Natural killer cell (primary cell): ENCODE data around the gene AQP12A. TPM values are rescaled to one million over a fixed set of nuclear protein-coding genes. Genes with fewer than 3 reads are reported as not detected.

ENCODE experiments used
- ATAC-seq, 3 donors: fragments of 150-1000 bp in 2 of 3; fragments of 200-7000 bp in 1 of 3; cut with Tn5 transposase; 1 replicate in 1 of 3; 2 replicates in 2 of 3; pipeline ENCODE4 v1.10.0; 2021; ENCODE audit warnings: mild to moderate bottlenecking in 2 of 3, moderate library complexity in 2 of 3
- DNase-seq, 2 donors: peaks; one replicate each; pipeline versions ENCODE4 v3.0.0 to v3.0.0-alpha.2; 2013 to 2021; ENCODE audit warnings: mixed read lengths in 1 of 2
- H3K27ac ChIP-seq: one replicate; pipeline ENCODE4 v1.5.1; 2013; ENCODE audit warnings: mild to moderate bottlenecking, low read length
- H3K27me3 ChIP-seq: one replicate; pipeline ENCODE4 v1.6.1; 2013; ENCODE audit warnings: low read length; ENCODE audit not compliant: control insufficient read depth, insufficient read depth
- H3K36me3 ChIP-seq: one replicate; pipeline ENCODE4 v1.6.1; 2013; ENCODE audit warnings: low read length; ENCODE audit not compliant: control insufficient read depth, insufficient read depth
- H3K4me1 ChIP-seq: one replicate; pipeline ENCODE4 v1.6.1; 2013; ENCODE audit warnings: low read length; ENCODE audit not compliant: control insufficient read depth, insufficient read depth
- H3K4me3 ChIP-seq: one replicate; pipeline ENCODE4 v1.5.1; 2013; ENCODE audit warnings: low read length
- H3K9me3 ChIP-seq: one replicate; pipeline ENCODE4 v1.6.1; 2013; ENCODE audit warnings: low read length; ENCODE audit not compliant: control insufficient read depth, insufficient read depth
- H3K27ac Mint-ChIP-seq, 2 donors: one replicate each; pipeline ENCODE4 v1.8.0; 2022; ENCODE audit warnings: mild to moderate bottlenecking in 2 of 2, mixed read lengths in 2 of 2, moderate library complexity in 1 of 2
- H3K27me3 Mint-ChIP-seq, 2 donors: one replicate each; pipeline ENCODE4 v1.8.0; 2022; ENCODE audit warnings: low read depth in 2 of 2, mixed read lengths in 2 of 2
- H3K36me3 Mint-ChIP-seq: one replicate; pipeline ENCODE4 v1.8.0; 2022; ENCODE audit warnings: mixed read lengths
- H3K4me1 Mint-ChIP-seq, 2 donors: one replicate each; pipeline ENCODE4 v1.8.0; 2022; ENCODE audit warnings: mixed read lengths in 2 of 2
- H3K4me3 Mint-ChIP-seq: one replicate; pipeline ENCODE4 v1.8.0; 2022; ENCODE audit warnings: mild to moderate bottlenecking, moderate library complexity, mixed read lengths
- H3K9me3 Mint-ChIP-seq, 2 donors: one replicate each; pipeline ENCODE4 v1.8.0; 2022; ENCODE audit warnings: mixed read lengths in 2 of 2
- CTCF ChIP-seq: fragments of 200-600 bp; IDR thresholded peaks from one replicate; pipeline ENCODE4 v1.8.0; 2022; ENCODE audit warnings: antibody characterized with exemption
- WGBS: methylation state at CpG from one replicate; pipeline ENCODE4 v1.1.7; 2013; ENCODE audit warnings: missing lambda C conversion rate; ENCODE audit not compliant: insufficient coverage; 5-methylcytosine and 5-hydroxymethylcytosine counted together
- intact Hi-C: fragments of 100-400 bp; cut with micrococcal nuclease; formaldehyde crosslinking; loops from one replicate; pipeline ENCODE4 v1.14.2; 2022
- total RNA-seq, 4 donors: library from RNA; stranded (reverse); fragments of 120-200 nt in 1 of 4; gene quantifications; one replicate each; pipeline versions ENCODE4 v1.2.3 to v1.2.4, GENCODE V29; 2013 to 2022

Gene AQP12A
- total RNA-seq, 3 donors from 2014 or later (not counting 1 experiment from before 2014, with no cell fraction given): not detected

GRCh38 chr2:240720686-240721595 lies 29.3 kb downstream of the AQP12A start:
- no peak overlapping the region for H3K27ac Mint-ChIP-seq
- no peaks in the 10 kb centered on the region for H3K27me3 ChIP-seq

GRCh38 chr2:240721596-240722180 lies 30.0 kb downstream of the AQP12A start:
- no peak overlapping the region for H3K4me3 Mint-ChIP-seq
- H3K9me3 ChIP-seq: no peaks in the 10 kb centered on the region
- no peak for DNase-seq
- WGBS: 90% methylated on average over 20 of the region's 20 CpGs
- H3K4me1 Mint-ChIP-seq: no peaks in the 10 kb centered on the region
- ATAC-seq: no peak
- no peaks in the 10 kb centered on the region for H3K36me3 Mint-ChIP-seq
- no peak overlapping the region for H3K27ac Mint-ChIP-seq
- no peak overlapping the region for H3K27ac ChIP-seq
- H3K36me3 ChIP-seq: no peaks in the 10 kb centered on the region
- no peak for TF ChIP-seq CTCF
- no peaks in the 10 kb centered on the region for H3K4me1 ChIP-seq
- no peaks in the 10 kb centered on the region for H3K9me3 Mint-ChIP-seq
- intact Hi-C loops: no loop called here
- no peaks in the 10 kb centered on the region for H3K27me3 ChIP-seq
- no peak overlapping the region for H3K4me3 ChIP-seq
- H3K27me3 Mint-ChIP-seq: no peaks in the 10 kb centered on the region

More at GRCh38 chr2:240720686-240721595, 29.3 kb downstream of the AQP12A start:
- no peaks in the 10 kb centered on the region for H3K36me3 ChIP-seq
- Mint-ChIP-seq H3K4me3 (no peak overlapping the region), H3K36me3 (no peaks in the 10 kb centered on the region), H3K9me3 (no peaks in the 10 kb centered on the region), H3K27me3 (no peaks in the 10 kb centered on the region), H3K4me1 (no peaks in the 10 kb centered on the region)
- H3K27ac ChIP-seq: no peak overlapping the region
- ATAC-seq (no peak), DNase-seq (no peak)
- intact Hi-C loops: no loop called here
- no peak for TF ChIP-seq CTCF
- no peak overlapping the region for H3K4me3 ChIP-seq
- WGBS: 90% methylated on average over 25 of the region's 25 CpGs
- no peaks in the 10 kb centered on the region for H3K4me1 ChIP-seq
- H3K9me3 ChIP-seq: no peaks in the 10 kb centered on the region

GRCh38 chr2:240722376-240722775 lies 30.7 kb downstream of the AQP12A start:
- intact Hi-C loops: no loop called here
- Mint-ChIP-seq H3K4me3 (no peak overlapping the region), H3K27ac (no peak overlapping the region), H3K36me3 (no peaks in the 10 kb centered on the region), H3K27me3 (no peaks in the 10 kb centered on the region), H3K9me3 (no peaks in the 10 kb centered on the region), H3K4me1 (no peaks in the 10 kb centered on the region)
- ATAC-seq (no peak), DNase-seq (no peak)
- no peaks in the 10 kb centered on the region for H3K36me3 ChIP-seq
- WGBS: 91% methylated on average over 16 of the region's 16 CpGs
- TF ChIP-seq CTCF: no peak
- no peaks in the 10 kb centered on the region for H3K9me3 ChIP-seq
- no peak overlapping the region for H3K27ac ChIP-seq
- no peaks in the 10 kb centered on the region for H3K4me1 ChIP-seq
- no peak overlapping the region for H3K4me3 ChIP-seq
- no peaks in the 10 kb centered on the region for H3K27me3 ChIP-seq
